WI38 (cell line): ENCODE measurements around the gene TSPAN9.

Source experiments
- H3K4me3 ChIP-seq: 2 replicates; pipeline ENCODE4 v1.5.1; 2011; ENCODE audit warnings: low read depth, mild to moderate bottlenecking, control low read depth, low read length
- CTCF ChIP-seq: IDR thresholded peaks from 2 replicates; pipeline ENCODE4 v1.5.1; 2012; ENCODE audit warnings: low read depth, mild to moderate bottlenecking, control low read depth, low read length

TSPAN9 gene

DNA sequence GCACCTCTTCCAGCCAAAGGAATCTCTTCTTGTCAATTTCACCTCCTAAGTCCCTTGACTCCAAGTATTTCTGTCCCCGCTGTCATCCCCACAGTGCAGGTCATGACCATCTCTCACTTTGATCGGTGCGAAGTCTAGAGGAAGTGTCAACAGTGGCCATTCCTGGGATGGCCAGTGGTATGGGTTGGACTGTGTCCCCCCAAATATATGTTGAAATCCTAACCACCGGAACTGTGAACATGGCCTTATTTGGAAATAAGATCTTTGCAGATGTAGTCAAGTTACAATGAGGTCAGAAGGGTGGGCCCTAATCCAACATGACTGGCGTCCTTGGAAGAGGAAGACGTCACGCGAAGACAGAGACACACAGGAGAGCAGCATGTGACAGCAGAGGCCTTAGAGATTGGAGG lies 257.9 kb downstream of the TSPAN9 start:
- no peak for TF ChIP-seq CTCF
- H3K4me3 ChIP-seq, result no peak overlapping the region
